HepG2 (cell line): ENCODE measurements around the gene PNKD. TPM values are rescaled to one million over a fixed set of nuclear protein-coding genes. Genes with fewer than 3 reads are reported as not detected.

Source experiments
- ARHGAP35 ChIP-seq: sonication (generic); formaldehyde crosslinking; IDR thresholded peaks from 2 replicates; pipeline ENCODE4 v1.9.0; 2022; ENCODE audit warnings: mild to moderate bottlenecking, inconsistent platforms, moderate library complexity, missing genetic modification reagents, borderline replicate concordance
- CHD4 ChIP-seq: fragments of 200-600 bp; sonication (generic); IDR thresholded peaks from 2 replicates; pipeline ENCODE4 v1.7.0; 2017; ENCODE audit warnings: mild to moderate bottlenecking, low read length, borderline replicate concordance
- ISL2 ChIP-seq: sonication (generic); formaldehyde crosslinking; IDR thresholded peaks from 2 replicates; pipeline ENCODE4 v1.5.0; 2020; ENCODE audit warnings: missing genetic modification reagents
- POLR2G ChIP-seq: fragments of 200-400 bp; formaldehyde crosslinking; IDR thresholded peaks from 2 replicates; pipeline ENCODE4 v1.6.1; 2018; ENCODE audit warnings: mild to moderate bottlenecking, low read depth, low read length, moderate library complexity
- SAP130 ChIP-seq: IDR thresholded peaks from 2 replicates; pipeline ENCODE4 v1.6.1; 2016; ENCODE audit warnings: low read depth
- SETDB1 ChIP-seq: sonication (generic); formaldehyde crosslinking; IDR thresholded peaks from 2 replicates; pipeline ENCODE4 v1.5.1; 2020; ENCODE audit warnings: missing genetic modification reagents, mild to moderate bottlenecking, borderline replicate concordance
- SIN3A ChIP-seq: IDR thresholded peaks from 2 replicates; pipeline ENCODE4 v1.6.1; 2011; ENCODE audit warnings: low read depth, mild to moderate bottlenecking, control low read depth, low read length, borderline replicate concordance
- ZFX ChIP-seq: sonication (generic); formaldehyde crosslinking; IDR thresholded peaks from 2 replicates; pipeline ENCODE4 v1.4.0; 2020; ENCODE audit warnings: mild to moderate bottlenecking, low read depth, missing genetic modification reagents, moderate library complexity
- ZMYM2 ChIP-seq: sonication (generic); formaldehyde crosslinking; IDR thresholded peaks from 2 replicates; pipeline ENCODE4 v1.8.0; 2022; ENCODE audit warnings: mild to moderate bottlenecking, missing genetic modification reagents
- ZNF430 ChIP-seq: sonication (generic); formaldehyde crosslinking; IDR thresholded peaks from 2 replicates; pipeline ENCODE4 v1.9.0; 2021; ENCODE audit warnings: mild to moderate bottlenecking, missing genetic modification reagents
- ZNF556 ChIP-seq: sonication (generic); formaldehyde crosslinking; IDR thresholded peaks from 2 replicates; pipeline ENCODE4 v1.4.0; 2020; ENCODE audit warnings: mild to moderate bottlenecking, missing genetic modification reagents, borderline replicate concordance
- ZNF7 ChIP-seq: IDR thresholded peaks from 2 replicates; pipeline ENCODE4 v1.6.1; 2016; ENCODE audit warnings: missing biosample characterization, missing genetic modification reagents
- polyA plus RNA-seq, 8 experiments: library from polyadenylated mRNA; depleted of rRNA in 3 of 8; stranded (reverse) in 7 of 8; unstranded in 1 of 8; fragments of >200 nt; fragmentation: Illumina TruSeq in 4 of 8; extraction: Trizol in 4 of 8; gene quantifications; 2 replicates each; pipeline versions ENCODE4 v1.2.1 to v1.2.3, GENCODE V29; 2011 to 2016; ENCODE audit warnings: low read depth in 4 of 8, missing spikeins in 1 of 8, mixed read lengths in 1 of 8; ENCODE audit not compliant: insufficient read depth in 1 of 8
- total RNA-seq, 5 experiments: library from RNA; depleted of rRNA; stranded (reverse); fragments of >200 nt; fragmentation: Illumina TruSeq; extraction: Trizol; gene quantifications; 2 replicates each; pipeline ENCODE4 v1.2.3, GENCODE V29; 2016; ENCODE audit warnings: low read depth in 1 of 5
- TF ChIP-seq, protein P1 (sequence below): sonication (generic); formaldehyde crosslinking; IDR thresholded peaks from 2 replicates; pipeline ENCODE4 v1.5.0; 2020; ENCODE audit warnings: mild to moderate bottlenecking, missing genetic modification reagents, borderline replicate concordance
- TF ChIP-seq, protein P2 (sequence below): sonication (generic); formaldehyde crosslinking; IDR thresholded peaks from 2 replicates; pipeline ENCODE4 v1.4.0; 2020; ENCODE audit warnings: missing genetic modification reagents
- TF ChIP-seq, protein P3 (sequence below), 2 experiments: sonication (generic) in 1 of 2; formaldehyde crosslinking in 1 of 2; IDR thresholded peaks; 2 replicates each; pipeline versions ENCODE4 v1.5.1 to v1.6.1; 2011 to 2020; ENCODE audit warnings: borderline replicate concordance in 1 of 2, low read depth in 1 of 2, low read length in 1 of 2, mild to moderate bottlenecking in 1 of 2, missing genetic modification reagents in 1 of 2, moderate library complexity in 1 of 2
- TF ChIP-seq, protein P4 (sequence below): IDR thresholded peaks from 2 replicates; pipeline ENCODE4 v1.6.1; 2016; ENCODE audit warnings: mild to moderate bottlenecking, missing biosample characterization, missing genetic modification reagents
- TF ChIP-seq, protein P5 (sequence below): sonication (generic); formaldehyde crosslinking; IDR thresholded peaks from 2 replicates; pipeline ENCODE4 v1.4.0; 2020; ENCODE audit warnings: mild to moderate bottlenecking, low read depth, missing genetic modification reagents

Gene PNKD
- total and polyA plus RNA-seq, 2 of the 13 experiments (the other 11 are each of a cell fraction or from before 2014, with no cell fraction given), result 55.9 to 80.4 TPM

DNA sequence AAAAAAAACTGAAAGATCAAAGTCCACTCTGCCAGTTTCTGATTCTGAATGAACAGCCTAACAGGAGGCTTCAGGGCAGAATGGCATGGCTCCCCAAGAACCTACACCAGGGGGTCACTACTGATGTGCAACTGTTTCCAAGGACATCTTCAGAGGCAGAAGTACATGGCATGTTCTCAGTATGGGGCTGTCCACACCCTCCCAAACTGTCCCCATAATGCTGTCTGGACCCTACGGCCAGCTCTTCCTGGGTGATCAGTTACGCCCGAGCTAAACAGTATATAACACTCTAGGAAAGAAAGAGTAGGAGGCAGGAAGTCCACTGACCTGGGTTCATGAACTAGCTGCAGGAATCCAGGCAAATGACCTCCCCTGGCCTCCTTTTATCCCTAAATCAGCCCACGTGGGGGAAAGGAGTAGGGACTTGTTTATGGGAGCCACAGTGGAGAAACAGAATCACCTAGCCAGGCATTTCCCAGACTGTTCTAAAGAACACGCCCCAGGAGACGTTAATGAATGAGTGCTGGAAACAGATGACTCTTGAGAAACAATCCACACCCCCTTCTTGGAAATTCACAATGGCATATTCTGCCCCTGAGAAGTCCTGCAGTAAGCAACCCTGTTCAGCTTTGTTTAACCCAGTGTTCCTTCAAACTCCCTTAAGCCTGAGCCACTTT, 19.5 kb downstream of the PNKD start (continued):
- TF ChIP-seq, protein P1, sequence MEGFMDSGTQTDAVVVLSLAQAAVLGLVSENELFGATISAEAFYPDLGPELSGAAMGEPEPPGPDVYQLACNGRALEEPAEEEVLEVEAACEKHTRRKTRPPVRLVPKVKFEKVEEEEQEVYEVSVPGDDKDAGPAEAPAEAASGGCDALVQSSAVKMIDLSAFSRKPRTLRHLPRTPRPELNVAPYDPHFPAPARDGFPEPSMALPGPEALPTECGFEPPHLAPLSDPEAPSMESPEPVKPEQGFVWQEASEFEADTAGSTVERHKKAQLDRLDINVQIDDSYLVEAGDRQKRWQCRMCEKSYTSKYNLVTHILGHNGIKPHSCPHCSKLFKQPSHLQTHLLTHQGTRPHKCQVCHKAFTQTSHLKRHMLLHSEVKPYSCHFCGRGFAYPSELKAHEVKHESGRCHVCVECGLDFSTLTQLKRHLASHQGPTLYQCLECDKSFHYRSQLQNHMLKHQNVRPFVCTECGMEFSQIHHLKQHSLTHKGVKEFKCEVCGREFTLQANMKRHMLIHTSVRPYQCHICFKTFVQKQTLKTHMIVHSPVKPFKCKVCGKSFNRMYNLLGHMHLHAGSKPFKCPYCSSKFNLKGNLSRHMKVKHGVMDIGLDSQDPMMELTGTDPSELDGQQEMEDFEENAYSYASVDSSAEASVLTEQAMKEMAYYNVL (CRISPR knock-in tag), result peak; percentile 61; the same call in 1 of the 2 replicates
- no peak for TF ChIP-seq SETDB1 (CRISPR knock-in tag)
- TF ChIP-seq SIN3A, result 0 out of 2 replicates have a peak, but pooled peaks have one; percentile 42
- TF ChIP-seq, protein P2, sequence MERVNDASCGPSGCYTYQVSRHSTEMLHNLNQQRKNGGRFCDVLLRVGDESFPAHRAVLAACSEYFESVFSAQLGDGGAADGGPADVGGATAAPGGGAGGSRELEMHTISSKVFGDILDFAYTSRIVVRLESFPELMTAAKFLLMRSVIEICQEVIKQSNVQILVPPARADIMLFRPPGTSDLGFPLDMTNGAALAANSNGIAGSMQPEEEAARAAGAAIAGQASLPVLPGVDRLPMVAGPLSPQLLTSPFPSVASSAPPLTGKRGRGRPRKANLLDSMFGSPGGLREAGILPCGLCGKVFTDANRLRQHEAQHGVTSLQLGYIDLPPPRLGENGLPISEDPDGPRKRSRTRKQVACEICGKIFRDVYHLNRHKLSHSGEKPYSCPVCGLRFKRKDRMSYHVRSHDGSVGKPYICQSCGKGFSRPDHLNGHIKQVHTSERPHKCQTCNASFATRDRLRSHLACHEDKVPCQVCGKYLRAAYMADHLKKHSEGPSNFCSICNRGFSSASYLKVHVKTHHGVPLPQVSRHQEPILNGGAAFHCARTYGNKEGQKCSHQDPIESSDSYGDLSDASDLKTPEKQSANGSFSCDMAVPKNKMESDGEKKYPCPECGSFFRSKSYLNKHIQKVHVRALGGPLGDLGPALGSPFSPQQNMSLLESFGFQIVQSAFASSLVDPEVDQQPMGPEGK (CRISPR knock-in tag), result 0 out of 2 replicates have a peak, but pooled peaks have one; percentile 26
- TF ChIP-seq ZFX (CRISPR knock-in tag), result peak; percentile 39
- TF ChIP-seq, protein P3, sequence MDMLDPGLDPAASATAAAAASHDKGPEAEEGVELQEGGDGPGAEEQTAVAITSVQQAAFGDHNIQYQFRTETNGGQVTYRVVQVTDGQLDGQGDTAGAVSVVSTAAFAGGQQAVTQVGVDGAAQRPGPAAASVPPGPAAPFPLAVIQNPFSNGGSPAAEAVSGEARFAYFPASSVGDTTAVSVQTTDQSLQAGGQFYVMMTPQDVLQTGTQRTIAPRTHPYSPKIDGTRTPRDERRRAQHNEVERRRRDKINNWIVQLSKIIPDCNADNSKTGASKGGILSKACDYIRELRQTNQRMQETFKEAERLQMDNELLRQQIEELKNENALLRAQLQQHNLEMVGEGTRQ (IDR thresholded peaks at IDR 0.05; ENCODE audit: low read depth, low read length), result no peak
- TF ChIP-seq, protein P3 (CRISPR knock-in tag; IDR thresholded peaks at IDR 0.05; ENCODE audit: borderline replicate concordance), result peak; percentile 27; the same call in 1 of the 2 replicates
- no peak for TF ChIP-seq ARHGAP35
- TF ChIP-seq, protein P4, sequence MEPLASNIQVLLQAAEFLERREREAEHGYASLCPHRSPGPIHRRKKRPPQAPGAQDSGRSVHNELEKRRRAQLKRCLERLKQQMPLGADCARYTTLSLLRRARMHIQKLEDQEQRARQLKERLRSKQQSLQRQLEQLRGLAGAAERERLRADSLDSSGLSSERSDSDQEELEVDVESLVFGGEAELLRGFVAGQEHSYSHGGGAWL (CRISPR knock-in tag), result no peak
- no peak for TF ChIP-seq ZNF7 (CRISPR knock-in tag)
- 0 out of 2 replicates have a peak, but pooled peaks have one; percentile 56 for TF ChIP-seq ISL2
- TF ChIP-seq, protein P5, sequence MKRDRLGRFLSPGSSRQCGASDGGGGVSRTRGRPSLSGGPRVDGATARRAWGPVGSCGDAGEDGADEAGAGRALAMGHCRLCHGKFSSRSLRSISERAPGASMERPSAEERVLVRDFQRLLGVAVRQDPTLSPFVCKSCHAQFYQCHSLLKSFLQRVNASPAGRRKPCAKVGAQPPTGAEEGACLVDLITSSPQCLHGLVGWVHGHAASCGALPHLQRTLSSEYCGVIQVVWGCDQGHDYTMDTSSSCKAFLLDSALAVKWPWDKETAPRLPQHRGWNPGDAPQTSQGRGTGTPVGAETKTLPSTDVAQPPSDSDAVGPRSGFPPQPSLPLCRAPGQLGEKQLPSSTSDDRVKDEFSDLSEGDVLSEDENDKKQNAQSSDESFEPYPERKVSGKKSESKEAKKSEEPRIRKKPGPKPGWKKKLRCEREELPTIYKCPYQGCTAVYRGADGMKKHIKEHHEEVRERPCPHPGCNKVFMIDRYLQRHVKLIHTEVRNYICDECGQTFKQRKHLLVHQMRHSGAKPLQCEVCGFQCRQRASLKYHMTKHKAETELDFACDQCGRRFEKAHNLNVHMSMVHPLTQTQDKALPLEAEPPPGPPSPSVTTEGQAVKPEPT (CRISPR knock-in tag), result no peak
- TF ChIP-seq POLR2G, result peak; percentile 69
- TF ChIP-seq ZMYM2 (CRISPR knock-in tag), result 0 out of 2 replicates have a peak, but pooled peaks have one; percentile 56
- TF ChIP-seq CHD4, result peak; percentile 90; the same call in 1 of the 2 replicates
- peak; percentile 38; the same call in 1 of the 2 replicates for TF ChIP-seq ZNF430 (CRISPR knock-in tag)
- TF ChIP-seq SAP130, result peak; percentile 90
- 0 out of 2 replicates have a peak, but pooled peaks have one; percentile 48 for TF ChIP-seq ZNF556
